H54 (cell line): ENCODE measurements around the gene AUTS2.
A peak's percentile ranks its signal among the peaks of the same experiment; 100 is the strongest.

Experiments
- DNase-seq: peaks from one replicate; pipeline ENCODE4 v3.0.0; 2011; ENCODE audit warnings: low spot score, mixed read lengths; ENCODE audit not compliant: insufficient read length
- FAIRE-seq: peaks from 3 replicates; lab custom pipeline; 2011; peaks lifted over from hg19 to GRCh38; lab: Jason Lieb, UNC
- POLR2A ChIP-seq: IDR thresholded peaks from 2 replicates; pipeline ENCODE4 v1.6.1; 2011; ENCODE audit warnings: low read depth, mild to moderate bottlenecking, low read length

The AUTS2 gene

GRCh38 chr7:69651101-69651590 lies 52.9 kb downstream of the AUTS2 start:
- FAIRE-seq (no peak), DNase-seq (no peak)
- no peak for TF ChIP-seq POLR2A

- DNase-seq (no peak), FAIRE-seq (no peak)
- TF ChIP-seq POLR2A, result no peak
Observed at GRCh38 chr7:69652947-69653701, 54.8 kb downstream of the AUTS2 start.

- FAIRE-seq (no peak), DNase-seq (no peak)
- TF ChIP-seq POLR2A, result no peak
Observed at GRCh38 chr7:69653806-69654205, 55.5 kb downstream of the AUTS2 start.

- FAIRE-seq (no peak), DNase-seq (no peak)
- no peak for TF ChIP-seq POLR2A
Observed at GRCh38 chr7:69654381-69654780, 56.1 kb downstream of the AUTS2 start.

- TF ChIP-seq POLR2A, result no peak
- FAIRE-seq, result no peak
- no peak for DNase-seq
Observed at GRCh38 chr7:69654849-69655707, 56.8 kb downstream of the AUTS2 start.

- no peak for FAIRE-seq
- no peak for TF ChIP-seq POLR2A
- DNase-seq, result no peak
Observed at GRCh38 chr7:69656077-69656476, 57.8 kb downstream of the AUTS2 start.

GRCh38 chr7:69656890-69657289 lies 58.6 kb downstream of the AUTS2 start:
- DNase-seq (no peak), FAIRE-seq (no peak)
- TF ChIP-seq POLR2A, result no peak

GRCh38 chr7:69657331-69657730 lies 59.1 kb downstream of the AUTS2 start:
- TF ChIP-seq POLR2A, result no peak
- DNase-seq (no peak), FAIRE-seq (no peak)

- DNase-seq (no peak), FAIRE-seq (no peak)
- no peak for TF ChIP-seq POLR2A
Observed at GRCh38 chr7:69657985-69658384, 59.7 kb downstream of the AUTS2 start.

GRCh38 chr7:69659983-69660382 lies 61.7 kb downstream of the AUTS2 start:
- FAIRE-seq (peak; percentile 77), DNase-seq (no peak)
- no peak for TF ChIP-seq POLR2A

- TF ChIP-seq POLR2A, result no peak
- no peak for FAIRE-seq
- no peak for DNase-seq
Observed at GRCh38 chr7:69661342-69661741, 63.1 kb downstream of the AUTS2 start.

- TF ChIP-seq POLR2A, result no peak
- no peak for FAIRE-seq
- DNase-seq, result no peak
Observed at GRCh38 chr7:69663911-69664832, 65.9 kb downstream of the AUTS2 start.

GRCh38 chr7:69665369-69665768 lies 67.1 kb downstream of the AUTS2 start:
- TF ChIP-seq POLR2A, result no peak
- DNase-seq (no peak), FAIRE-seq (no peak)
